Measurements from ENCODE around the gene MAGI1. TPM values are rescaled to one million over a fixed set of nuclear protein-coding genes. Genes with fewer than 3 reads are reported as not detected.

MAGI1 gene
- total RNA-seq, 4 donors from 2014 or later, result 49.5 to 72.1 (median 67.6) TPM

- TF ChIP-seq, protein P1, sequence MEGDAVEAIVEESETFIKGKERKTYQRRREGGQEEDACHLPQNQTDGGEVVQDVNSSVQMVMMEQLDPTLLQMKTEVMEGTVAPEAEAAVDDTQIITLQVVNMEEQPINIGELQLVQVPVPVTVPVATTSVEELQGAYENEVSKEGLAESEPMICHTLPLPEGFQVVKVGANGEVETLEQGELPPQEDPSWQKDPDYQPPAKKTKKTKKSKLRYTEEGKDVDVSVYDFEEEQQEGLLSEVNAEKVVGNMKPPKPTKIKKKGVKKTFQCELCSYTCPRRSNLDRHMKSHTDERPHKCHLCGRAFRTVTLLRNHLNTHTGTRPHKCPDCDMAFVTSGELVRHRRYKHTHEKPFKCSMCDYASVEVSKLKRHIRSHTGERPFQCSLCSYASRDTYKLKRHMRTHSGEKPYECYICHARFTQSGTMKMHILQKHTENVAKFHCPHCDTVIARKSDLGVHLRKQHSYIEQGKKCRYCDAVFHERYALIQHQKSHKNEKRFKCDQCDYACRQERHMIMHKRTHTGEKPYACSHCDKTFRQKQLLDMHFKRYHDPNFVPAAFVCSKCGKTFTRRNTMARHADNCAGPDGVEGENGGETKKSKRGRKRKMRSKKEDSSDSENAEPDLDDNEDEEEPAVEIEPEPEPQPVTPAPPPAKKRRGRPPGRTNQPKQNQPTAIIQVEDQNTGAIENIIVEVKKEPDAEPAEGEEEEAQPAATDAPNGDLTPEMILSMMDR (IDR thresholded peaks at IDR 0.05), result no peak
- no peak for TF ChIP-seq POLR2A (IDR thresholded peaks at IDR 0.05)
- no peaks in the 10 kb centered on the region for H3K27me3 ChIP-seq
- no peak overlapping the region for H3K4me3 ChIP-seq
- no peaks in the 10 kb centered on the region for H3K4me1 ChIP-seq
- H3K9me3 ChIP-seq, result no peaks in the 10 kb centered on the region
- H3K27ac ChIP-seq, result no peak overlapping the region
- H3K36me3 ChIP-seq, result no peaks in the 10 kb centered on the region
- no peak for DNase-seq
These were observed 529.8 kb downstream of the MAGI1 start for GRCh38 chr3:65508750-65509422.

DNA sequence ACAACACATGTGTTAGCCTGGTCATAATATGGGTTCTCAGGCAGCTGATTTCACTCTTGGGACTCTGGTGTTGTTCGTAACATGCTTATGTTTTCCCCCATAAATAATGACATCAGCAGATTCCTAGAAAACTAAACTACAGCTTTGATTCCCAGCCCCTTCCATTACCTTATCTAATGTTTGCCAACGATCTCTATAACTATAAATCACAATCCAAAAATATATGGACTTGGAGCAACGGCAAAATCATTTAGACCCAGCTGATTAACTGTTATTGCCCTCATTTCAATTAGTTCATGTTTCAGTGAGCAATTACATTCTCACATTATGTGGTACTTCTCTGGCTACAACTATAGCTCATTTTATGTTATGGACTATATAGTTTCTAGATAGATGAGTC lies 531.3 kb downstream of the MAGI1 start:
- no peaks in the 10 kb centered on the region for H3K27me3 ChIP-seq
- H3K36me3 ChIP-seq, result no peaks in the 10 kb centered on the region
- TF ChIP-seq, protein P1 (IDR thresholded peaks at IDR 0.05), result no peak
- TF ChIP-seq POLR2A (IDR thresholded peaks at IDR 0.05), result no peak
- no peaks in the 10 kb centered on the region for H3K4me1 ChIP-seq
- no peak overlapping the region for H3K4me3 ChIP-seq
- H3K27ac ChIP-seq, result no peak overlapping the region
- DNase-seq, result no peak
- no peaks in the 10 kb centered on the region for H3K9me3 ChIP-seq

- H3K4me1 ChIP-seq, result no peaks in the 10 kb centered on the region
- H3K4me3 ChIP-seq, result no peak overlapping the region
- H3K27ac ChIP-seq, result no peak overlapping the region
- H3K27me3 ChIP-seq, result no peaks in the 10 kb centered on the region
- no peak for DNase-seq
- TF ChIP-seq POLR2A (IDR thresholded peaks at IDR 0.05), result no peak
- H3K9me3 ChIP-seq, result no peaks in the 10 kb centered on the region
- H3K36me3 ChIP-seq, result no peaks in the 10 kb centered on the region
These were observed 534.9 kb downstream of the MAGI1 start for GRCh38 chr3:65503776-65504175.

GRCh38 chr3:65502526-65502925 lies 536.2 kb downstream of the MAGI1 start:
- H3K4me1 ChIP-seq, result no peaks in the 10 kb centered on the region
- no peak for DNase-seq
- H3K9me3 ChIP-seq, result no peaks in the 10 kb centered on the region
- H3K36me3 ChIP-seq, result no peaks in the 10 kb centered on the region
- no peak overlapping the region for H3K27ac ChIP-seq
- no peaks in the 10 kb centered on the region for H3K27me3 ChIP-seq
- TF ChIP-seq, protein P1 (IDR thresholded peaks at IDR 0.05), result no peak
- TF ChIP-seq POLR2A (IDR thresholded peaks at IDR 0.05), result no peak
- H3K4me3 ChIP-seq, result no peak overlapping the region

GRCh38 chr3:65500398-65501306 lies 538.1 kb downstream of the MAGI1 start:
- Histone ChIP-seq H3K9me3 (no peaks in the 10 kb centered on the region), H3K27me3 (no peaks in the 10 kb centered on the region), H3K27ac (no peak overlapping the region), H3K4me3 (no peak overlapping the region), H3K36me3 (no peaks in the 10 kb centered on the region), H3K4me1 (no peaks in the 10 kb centered on the region)
- TF ChIP-seq, protein P1 (IDR thresholded peaks at IDR 0.05), result no peak
- no peak for TF ChIP-seq POLR2A (IDR thresholded peaks at IDR 0.05)
- no peak for DNase-seq

DNA sequence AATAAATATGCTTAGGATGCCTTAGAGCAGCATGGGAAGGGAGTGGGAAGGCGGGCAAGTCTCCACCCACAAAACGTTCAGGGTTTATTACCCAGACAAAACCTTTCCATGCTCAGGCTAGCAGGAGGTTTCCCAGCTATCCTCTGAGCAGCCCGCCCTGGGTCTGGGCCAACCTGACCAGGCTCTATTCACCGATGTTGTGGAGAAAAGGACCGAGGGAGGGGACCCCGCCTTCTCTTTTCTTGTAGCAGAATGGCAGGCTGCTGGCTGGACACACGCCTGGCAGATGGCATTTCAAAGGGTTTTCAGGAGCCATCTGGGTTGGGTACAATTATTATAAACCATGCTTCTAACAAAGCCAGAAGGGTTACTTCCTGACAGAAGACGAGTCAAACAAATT lies 540.9 kb downstream of the MAGI1 start:
- TF ChIP-seq POLR2A (IDR thresholded peaks at IDR 0.05), result no peak
- TF ChIP-seq, protein P1 (IDR thresholded peaks at IDR 0.05), result no peak
- Histone ChIP-seq H3K9me3 (no peaks in the 10 kb centered on the region), H3K27ac (no peak overlapping the region), H3K4me1 (no peaks in the 10 kb centered on the region), H3K4me3 (no peak overlapping the region), H3K27me3 (no peaks in the 10 kb centered on the region), H3K36me3 (no peaks in the 10 kb centered on the region)
- no peak for DNase-seq
